ENCODE data around the gene IQGAP3. TPM values are rescaled to one million over a fixed set of nuclear protein-coding genes. Genes with fewer than 3 reads are reported as not detected.
A peak's percentile ranks its signal among the peaks of the same experiment; 100 is the strongest.

Gene IQGAP3
- total RNA-seq, 3 donors from 2014 or later: 3.4 to 15.5 (median 5.7) TPM

DNA sequence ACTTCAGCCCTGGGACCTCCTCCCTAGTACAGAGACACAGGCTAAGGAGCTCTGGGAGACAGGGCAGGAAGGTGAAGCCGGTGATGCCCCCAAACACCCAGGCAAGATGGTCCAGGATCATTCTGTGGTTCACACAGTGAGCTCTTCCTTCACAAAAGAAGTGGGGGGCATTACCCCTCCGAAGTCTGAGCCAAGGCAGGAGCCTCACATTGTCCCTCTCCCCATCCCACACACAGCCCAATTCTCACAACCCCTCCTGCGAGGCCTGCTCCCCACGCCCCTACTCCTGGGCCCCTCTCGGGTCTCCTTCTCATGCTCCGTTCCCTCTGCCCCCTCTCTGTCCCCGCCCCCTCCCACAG lies 82.5 kb downstream of the IQGAP3 start:
- H3K4me3 ChIP-seq: no peak overlapping the region
- no peaks in the 10 kb centered on the region for H3K36me3 ChIP-seq (ENCODE audit: low read depth)
- no peaks in the 10 kb centered on the region for H3K9me3 ChIP-seq
- peaks cover 71% of the 10 kb centered on the region for H3K4me1 ChIP-seq (ENCODE audit: low read depth)
- TF ChIP-seq, protein P1, sequence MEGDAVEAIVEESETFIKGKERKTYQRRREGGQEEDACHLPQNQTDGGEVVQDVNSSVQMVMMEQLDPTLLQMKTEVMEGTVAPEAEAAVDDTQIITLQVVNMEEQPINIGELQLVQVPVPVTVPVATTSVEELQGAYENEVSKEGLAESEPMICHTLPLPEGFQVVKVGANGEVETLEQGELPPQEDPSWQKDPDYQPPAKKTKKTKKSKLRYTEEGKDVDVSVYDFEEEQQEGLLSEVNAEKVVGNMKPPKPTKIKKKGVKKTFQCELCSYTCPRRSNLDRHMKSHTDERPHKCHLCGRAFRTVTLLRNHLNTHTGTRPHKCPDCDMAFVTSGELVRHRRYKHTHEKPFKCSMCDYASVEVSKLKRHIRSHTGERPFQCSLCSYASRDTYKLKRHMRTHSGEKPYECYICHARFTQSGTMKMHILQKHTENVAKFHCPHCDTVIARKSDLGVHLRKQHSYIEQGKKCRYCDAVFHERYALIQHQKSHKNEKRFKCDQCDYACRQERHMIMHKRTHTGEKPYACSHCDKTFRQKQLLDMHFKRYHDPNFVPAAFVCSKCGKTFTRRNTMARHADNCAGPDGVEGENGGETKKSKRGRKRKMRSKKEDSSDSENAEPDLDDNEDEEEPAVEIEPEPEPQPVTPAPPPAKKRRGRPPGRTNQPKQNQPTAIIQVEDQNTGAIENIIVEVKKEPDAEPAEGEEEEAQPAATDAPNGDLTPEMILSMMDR (IDR thresholded peaks at IDR 0.05): no peak
- DNase-seq: no peak
- ATAC-seq: no peak
- intact Hi-C loops (cut with DNase I, micrococcal nuclease): loop anchor here in 1 of 2 donors (10.0 kb wide), 1 partner anchor 115 kb away; the partner anchor contains the start of gene GPATCH4

DNA sequence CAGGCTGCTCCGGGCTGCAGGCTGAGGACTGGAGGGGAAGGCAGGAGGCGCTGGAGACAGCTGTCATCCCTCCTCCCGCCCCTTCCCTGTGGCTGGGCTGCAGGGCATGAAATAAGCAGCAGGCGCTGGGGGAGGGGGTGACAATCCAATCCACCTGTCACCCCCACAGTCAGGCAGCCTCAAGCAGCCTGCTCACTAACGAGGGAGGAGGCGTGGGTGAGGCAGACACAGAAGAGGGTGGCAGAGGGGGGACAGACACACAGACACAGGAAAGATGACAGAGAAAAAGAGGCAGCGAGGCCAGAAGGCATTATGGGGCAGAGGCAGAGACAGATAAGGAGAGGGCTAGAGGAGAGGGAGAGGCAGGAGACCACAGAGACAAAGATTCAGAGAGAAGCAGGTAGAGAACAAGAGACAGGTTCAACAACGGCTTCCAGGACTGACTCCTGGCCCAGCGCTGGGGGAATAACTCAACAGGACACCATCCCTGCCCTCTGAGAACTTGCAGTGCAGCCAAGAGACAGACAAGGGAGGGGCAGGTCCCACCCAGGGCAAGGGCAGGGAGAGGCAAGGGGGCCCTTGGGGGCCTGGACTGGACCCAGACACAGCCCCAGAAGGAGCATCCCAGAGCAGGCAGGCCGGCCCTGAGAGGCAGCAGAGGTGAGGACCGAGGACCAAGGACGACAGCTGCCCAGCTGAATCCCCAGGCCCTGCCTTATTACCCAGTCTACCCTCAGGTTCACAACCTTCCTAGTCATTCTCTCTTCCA lies 83.0 kb downstream of the IQGAP3 start:
- Histone ChIP-seq H3K4me3 (no peak overlapping the region), H3K9me3 (no peaks in the 10 kb centered on the region), H3K4me1 (ENCODE audit: low read depth) (peaks cover 65% of the 10 kb centered on the region), H3K36me3 (ENCODE audit: low read depth) (no peaks in the 10 kb centered on the region)
- intact Hi-C loops (cut with DNase I, micrococcal nuclease): loop anchor here in 1 of 2 donors (10.0 kb wide), 1 partner anchor 115 kb away; the partner anchor contains the start of gene GPATCH4
- TF ChIP-seq, protein P1 (IDR thresholded peaks at IDR 0.05): no peak
- DNase-seq (peak in 2 of 3 donors; percentile 60 to 68), ATAC-seq (peak; percentile 41)

DNA sequence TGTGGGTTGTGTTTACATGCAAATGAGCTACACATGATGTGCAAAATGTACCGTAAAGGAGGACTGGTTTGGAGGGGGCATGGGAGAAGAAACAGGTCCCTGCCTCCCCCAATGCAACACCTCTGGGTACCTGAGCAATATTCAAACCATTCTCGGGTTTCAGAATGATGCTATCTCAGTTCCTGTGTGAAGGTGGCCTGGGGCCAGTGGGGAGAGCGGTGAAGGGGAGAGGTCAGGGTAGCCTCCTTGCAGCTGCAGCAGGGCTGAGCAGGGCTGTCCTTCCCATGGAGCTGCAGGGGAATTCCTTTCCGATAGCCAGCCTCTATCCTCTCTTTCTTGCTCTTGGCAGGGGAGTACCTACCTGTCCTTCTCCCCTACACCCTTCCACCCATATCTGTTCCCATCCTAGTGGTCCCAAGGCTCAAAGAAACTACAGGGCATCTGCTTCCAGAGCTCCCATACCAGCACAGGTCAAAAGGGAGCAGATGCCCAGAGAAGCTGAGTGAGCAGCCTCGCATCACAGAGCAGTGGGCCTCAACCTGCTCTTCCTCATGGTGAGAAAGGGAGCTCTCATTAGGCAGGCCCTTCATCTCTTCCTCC lies 83.7 kb downstream of the IQGAP3 start:
- ATAC-seq (peak; percentile 13), DNase-seq (no peak)
- no peaks in the 10 kb centered on the region for H3K36me3 ChIP-seq (ENCODE audit: low read depth)
- intact Hi-C loops (cut with DNase I, micrococcal nuclease): loop anchor here in 1 of 2 donors (10.0 kb wide), 1 partner anchor 116 kb away; the partner anchor contains the start of gene GPATCH4
- H3K9me3 ChIP-seq: no peaks in the 10 kb centered on the region
- H3K4me1 ChIP-seq (ENCODE audit: low read depth): peaks cover 58% of the 10 kb centered on the region
- no peak overlapping the region for H3K4me3 ChIP-seq
- TF ChIP-seq, protein P1 (IDR thresholded peaks at IDR 0.05): no peak

DNA sequence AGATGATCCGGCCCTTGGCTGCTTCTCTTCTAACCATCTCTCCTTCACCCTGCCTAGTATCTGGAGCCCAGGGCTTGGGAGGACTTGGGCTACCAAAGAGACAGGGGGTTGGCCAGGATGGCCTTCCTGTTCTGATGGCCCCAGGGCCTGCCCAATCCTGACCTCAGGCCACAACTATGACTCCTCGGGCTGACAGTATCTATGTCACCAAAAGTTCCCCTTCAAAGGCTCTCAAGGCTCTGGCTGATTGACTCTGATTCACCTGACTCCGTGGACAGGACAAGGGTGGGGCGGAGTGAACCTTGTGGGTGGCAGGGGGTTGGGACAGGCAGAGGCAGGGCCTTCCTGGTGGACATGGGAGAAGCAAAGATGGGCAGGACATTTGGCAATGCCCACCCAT lies 84.5 kb downstream of the IQGAP3 start:
- peaks cover 51% of the 10 kb centered on the region for H3K4me1 ChIP-seq (ENCODE audit: low read depth)
- no peak overlapping the region for H3K4me3 ChIP-seq
- intact Hi-C loops (cut with DNase I, micrococcal nuclease): loop anchor here in 1 of 2 donors (10.0 kb wide), 1 partner anchor 117 kb away; the partner anchor contains the start of gene GPATCH4
- TF ChIP-seq, protein P1 (IDR thresholded peaks at IDR 0.05): no peak
- H3K36me3 ChIP-seq (ENCODE audit: low read depth): no peaks in the 10 kb centered on the region
- no peaks in the 10 kb centered on the region for H3K9me3 ChIP-seq
- DNase-seq: no peak
- ATAC-seq: peak; percentile 32

DNA sequence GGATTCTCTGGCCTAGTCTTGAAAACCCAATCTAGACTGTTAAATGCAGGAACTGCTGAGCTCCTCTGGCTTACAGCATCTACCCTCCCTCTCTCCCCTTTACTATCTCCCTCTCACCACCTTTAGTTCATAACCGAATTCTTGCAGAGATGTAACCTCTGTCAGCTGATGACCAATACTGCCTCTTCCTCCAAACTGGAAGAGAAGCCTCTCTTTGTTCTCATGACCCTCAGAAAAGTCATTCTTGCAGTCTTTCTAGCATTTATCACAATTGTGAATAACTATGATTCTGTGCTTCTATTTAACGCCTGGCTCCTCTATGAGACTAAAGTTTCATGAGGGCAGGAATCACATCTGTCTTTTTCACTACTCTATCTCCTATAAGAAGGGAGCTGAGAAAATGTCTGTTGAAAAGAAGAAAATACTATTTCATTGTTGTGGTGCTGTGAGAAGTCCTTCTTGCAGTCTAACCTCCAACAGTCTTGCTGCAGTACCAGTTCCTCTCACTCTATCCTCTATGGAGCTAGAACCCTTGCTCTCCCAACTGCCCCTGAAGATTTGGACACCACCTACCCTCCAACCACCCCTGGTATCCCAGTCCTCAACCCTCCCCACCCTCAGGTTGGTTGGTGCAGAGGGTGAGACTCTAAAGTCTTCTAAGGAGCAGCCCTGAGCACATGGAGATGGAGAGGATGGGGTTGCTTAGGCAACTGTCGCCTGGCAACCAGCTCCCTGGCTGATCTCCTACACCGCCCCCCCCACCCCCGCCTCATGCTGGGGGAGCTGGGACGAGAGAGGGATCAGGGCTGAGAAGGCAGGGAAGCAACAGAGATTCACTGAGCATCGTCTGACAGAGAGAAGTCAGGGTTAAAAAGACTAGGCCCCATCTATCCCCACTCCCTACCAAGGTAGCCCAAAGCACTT lies 85.7 kb downstream of the IQGAP3 start:
- Histone ChIP-seq H3K4me3 (no peak overlapping the region), H3K36me3 (ENCODE audit: low read depth) (peaks cover 5% of the 10 kb centered on the region), H3K9me3 (no peaks in the 10 kb centered on the region), H3K4me1 (ENCODE audit: low read depth) (peaks cover 40% of the 10 kb centered on the region)
- no peak for DNase-seq
- intact Hi-C loops (cut with DNase I, micrococcal nuclease): loop anchor here in 1 of 2 donors (10.0 kb wide), 1 partner anchor 118 kb away; the partner anchor contains the start of gene GPATCH4
- no peak for ATAC-seq
- TF ChIP-seq, protein P1 (IDR thresholded peaks at IDR 0.05): no peak

Measured in mucosa of descending colon (tissue), 3 donors.